BJ (cell line): Measurements from ENCODE around the gene PROSER3. TPM values are rescaled to one million over a fixed set of nuclear protein-coding genes. Genes with fewer than 3 reads are reported as not detected.

Experiments
- CTCF ChIA-PET: fragments of 350-600 bp; formaldehyde crosslinking; extraction: SDS; loops from one replicate; lab custom pipeline; 2021; ENCODE audit warnings: antibody characterized with exemption, inconsistent platforms; lab: Yijun Ruan, JAX
- POLR2A ChIA-PET: fragments of 300-600 bp; sonication (Branson Sonifier 250); formaldehyde crosslinking; extraction: SDS; loops from one replicate; lab custom pipeline; 2021; ENCODE audit warnings: antibody characterized with exemption; lab: Charles Lee
- DNase-seq: peaks from one replicate; pipeline ENCODE4 v3.0.0-alpha.2; 2011; ENCODE audit warnings: low read depth
- H3K27me3 ChIP-seq: 2 replicates; pipeline ENCODE4 v1.6.0; 2011; ENCODE audit warnings: low read length; ENCODE audit not compliant: control insufficient read depth, insufficient read depth
- H3K36me3 ChIP-seq: 2 replicates; pipeline ENCODE4 v1.5.1; 2011; ENCODE audit warnings: low read length; ENCODE audit not compliant: control insufficient read depth, insufficient read depth
- H3K4me3 ChIP-seq: 2 replicates; pipeline ENCODE4 v1.5.1; 2011; ENCODE audit warnings: low read depth, mild to moderate bottlenecking, control low read depth, low read length
- CTCF ChIP-seq: IDR thresholded peaks from 2 replicates; pipeline ENCODE4 v1.5.1; 2011; ENCODE audit warnings: low read depth, mild to moderate bottlenecking, control low read depth, inconsistent platforms, low read length, moderate library complexity; ENCODE audit not compliant: insufficient read depth
- polyA plus RNA-seq: library from polyadenylated mRNA; depleted of rRNA; stranded (reverse); fragments of >200 nt; gene quantifications from 2 replicates; pipeline ENCODE4 v1.2.3, GENCODE V29; 2011

PROSER3 gene
- polyA plus RNA-seq, 1 experiment, result 9.4 TPM

- Histone ChIP-seq H3K4me3 (no peak overlapping the region), H3K36me3 (peaks cover 56% of the 10 kb centered on the region), H3K27me3 (no peaks in the 10 kb centered on the region)
- CTCF ChIA-PET, result no interaction called here
- POLR2A ChIA-PET, result no interaction called here
- no peak for TF ChIP-seq CTCF
- no peak for DNase-seq
Observed at GRCh38 chr19:35734889-35735288, 23.1 kb upstream of the PROSER3 start.

GRCh38 chr19:35736913-35737886 is 20.8 kb upstream of the PROSER3 start:
- peak; percentile 22; the same call in 1 of the 2 replicates for TF ChIP-seq CTCF
- no peak for DNase-seq
- CTCF ChIA-PET, result interaction anchor here (1.5 kb wide), 1 partner anchor 44 kb away, joined by 5 read pairs; no protein-coding TSS in a partner anchor
- Histone ChIP-seq H3K27me3 (no peaks in the 10 kb centered on the region), H3K36me3 (peaks cover 37% of the 10 kb centered on the region), H3K4me3 (no peak overlapping the region)
- POLR2A ChIA-PET, result no interaction called here

- no peaks in the 10 kb centered on the region for H3K27me3 ChIP-seq
- POLR2A ChIA-PET, result no interaction called here
- no peak for DNase-seq
- H3K4me3 ChIP-seq, result no peak overlapping the region
- H3K36me3 ChIP-seq, result peaks cover 35% of the 10 kb centered on the region
- no peak for TF ChIP-seq CTCF
- CTCF ChIA-PET, result interaction anchor here (1.5 kb wide), 1 partner anchor 45 kb away, joined by 5 read pairs; no protein-coding TSS in a partner anchor
Observed at GRCh38 chr19:35738021-35738886, 19.7 kb upstream of the PROSER3 start.

- CTCF ChIA-PET, result interaction anchor here (0.7 kb wide), 1 partner anchor 207 kb away, joined by 3 read pairs; no protein-coding TSS in a partner anchor
- Histone ChIP-seq H3K27me3 (no peaks in the 10 kb centered on the region), H3K4me3 (no peak overlapping the region), H3K36me3 (peaks cover 34% of the 10 kb centered on the region)
- TF ChIP-seq CTCF, result no peak
- no peak for DNase-seq
- POLR2A ChIA-PET, result no interaction called here
Observed at GRCh38 chr19:35738887-35739229, 19.1 kb upstream of the PROSER3 start.
